KOPT-K1 (cell line): ENCODE results near the gene TRPV3.

Experiments
- H3K27ac ChIP-seq: fragments of 200-600 bp; sonication (generic); 2 replicates; pipeline ENCODE4 v1.5.1; 2016; ENCODE audit warnings: antibody characterized with exemption, mild to moderate bottlenecking, low read depth, low read length; ENCODE audit not compliant: poor library complexity, severe bottlenecking
- H3K36me3 ChIP-seq: fragments of 200-600 bp; sonication (generic); 2 replicates; pipeline ENCODE4 v1.5.1; 2017; ENCODE audit warnings: antibody characterized with exemption, mild to moderate bottlenecking, low read length, moderate library complexity; ENCODE audit not compliant: insufficient read depth
- H3K9me3 ChIP-seq: fragments of 200-600 bp; sonication (generic); 2 replicates; pipeline ENCODE4 v1.5.1; 2017; ENCODE audit warnings: antibody characterized with exemption, low read length, mild to moderate bottlenecking; ENCODE audit not compliant: insufficient read depth, poor library complexity, severe bottlenecking

TRPV3 gene

GRCh38 chr17:3557768-3558583 lies at the start of gene TRPV3:
TSS of gene TRPV3 (minus strand) at chr17:3557812. CDS start at chr17:3554850, 2,962 bp downstream.
- Histone ChIP-seq H3K27ac (no peak within 1 kb of the TSS), H3K9me3 (no peaks in the 10 kb centered on the region), H3K36me3 (no peaks in the 10 kb centered on the region)

GRCh38 chr17:3603870-3604259 lies 46.3 kb upstream of the TRPV3 start:
- Histone ChIP-seq H3K27ac (no peak overlapping the region), H3K36me3 (peaks cover 30% of the 10 kb centered on the region; the same call in 1 of the 2 replicates), H3K9me3 (no peaks in the 10 kb centered on the region)

- no peak overlapping the region for H3K27ac ChIP-seq
- H3K36me3 ChIP-seq = peaks cover 24% of the 10 kb centered on the region; the same call in 1 of the 2 replicates
- no peaks in the 10 kb centered on the region for H3K9me3 ChIP-seq
Observed at GRCh38 chr17:3603119-3603869, 45.7 kb upstream of the TRPV3 start.

- no peaks in the 10 kb centered on the region for H3K9me3 ChIP-seq
- H3K27ac ChIP-seq = no peak overlapping the region
- H3K36me3 ChIP-seq = peaks cover 16% of the 10 kb centered on the region; the same call in 1 of the 2 replicates
Observed at GRCh38 chr17:3602499-3602898, 44.9 kb upstream of the TRPV3 start.

- Histone ChIP-seq H3K9me3 (no peaks in the 10 kb centered on the region), H3K27ac (no peak overlapping the region), H3K36me3 (peaks cover 7% of the 10 kb centered on the region; the same call in 1 of the 2 replicates)
Observed at GRCh38 chr17:3600529-3601205, 43.1 kb upstream of the TRPV3 start.

- Histone ChIP-seq H3K36me3 (peaks cover 7% of the 10 kb centered on the region; the same call in 1 of the 2 replicates), H3K27ac (no peak overlapping the region)
Observed at GRCh38 chr17:3598078-3598477, 40.5 kb upstream of the TRPV3 start.

GRCh38 chr17:3596804-3597464 lies 39.3 kb upstream of the TRPV3 start:
- Histone ChIP-seq H3K9me3 (no peaks in the 10 kb centered on the region), H3K36me3 (peaks cover 1% of the 10 kb centered on the region; the same call in 1 of the 2 replicates), H3K27ac (no peak overlapping the region)

More at GRCh38 chr17:3598078-3598477, 40.5 kb upstream of the TRPV3 start:
- no peaks in the 10 kb centered on the region for H3K9me3 ChIP-seq

GRCh38 chr17:3594976-3595375 lies 37.4 kb upstream of the TRPV3 start:
- Histone ChIP-seq H3K27ac (no peak overlapping the region), H3K9me3 (no peaks in the 10 kb centered on the region), H3K36me3 (peaks cover 13% of the 10 kb centered on the region; the same call in 1 of the 2 replicates)

GRCh38 chr17:3594051-3594800 lies 36.6 kb upstream of the TRPV3 start:
- H3K27ac ChIP-seq = no peak overlapping the region
- H3K36me3 ChIP-seq = peaks cover 18% of the 10 kb centered on the region; the same call in 1 of the 2 replicates
- H3K9me3 ChIP-seq = no peaks in the 10 kb centered on the region

GRCh38 chr17:3593384-3593783 lies 35.8 kb upstream of the TRPV3 start:
- Histone ChIP-seq H3K27ac (no peak overlapping the region), H3K9me3 (no peaks in the 10 kb centered on the region), H3K36me3 (peaks cover 18% of the 10 kb centered on the region; the same call in 1 of the 2 replicates)

GRCh38 chr17:3592216-3592860 lies 34.7 kb upstream of the TRPV3 start:
- H3K9me3 ChIP-seq = no peaks in the 10 kb centered on the region
- peaks cover 21% of the 10 kb centered on the region; the same call in 1 of the 2 replicates for H3K36me3 ChIP-seq

GRCh38 chr17:3590768-3591167 lies 33.2 kb upstream of the TRPV3 start:
- H3K36me3 ChIP-seq = peaks cover 25% of the 10 kb centered on the region; the same call in 1 of the 2 replicates
- H3K27ac ChIP-seq = no peak overlapping the region
- no peaks in the 10 kb centered on the region for H3K9me3 ChIP-seq

More at GRCh38 chr17:3592216-3592860, 34.7 kb upstream of the TRPV3 start:
- no peak overlapping the region for H3K27ac ChIP-seq

- no peak overlapping the region for H3K27ac ChIP-seq
- no peaks in the 10 kb centered on the region for H3K9me3 ChIP-seq
- H3K36me3 ChIP-seq = peaks cover 25% of the 10 kb centered on the region; the same call in 1 of the 2 replicates
Observed at GRCh38 chr17:3590231-3590630, 32.6 kb upstream of the TRPV3 start.
